GM21526 (cell line): ENCODE results near the gene ZNF821.
"Not testable (repeated sequence)": the region's sequence is repeated elsewhere in the genome, so short reads cannot be mapped to it uniquely, and the experiment has no call there.

Experiments used
- ATAC-seq: cut with Tn5 transposase; IDR thresholded peaks from one replicate; pipeline ENCODE4 v1.9.1; 2021; ENCODE audit warnings: moderate library complexity; ENCODE audit not compliant: unreplicated experiment, low FRiP score

Gene ZNF821

DNA sequence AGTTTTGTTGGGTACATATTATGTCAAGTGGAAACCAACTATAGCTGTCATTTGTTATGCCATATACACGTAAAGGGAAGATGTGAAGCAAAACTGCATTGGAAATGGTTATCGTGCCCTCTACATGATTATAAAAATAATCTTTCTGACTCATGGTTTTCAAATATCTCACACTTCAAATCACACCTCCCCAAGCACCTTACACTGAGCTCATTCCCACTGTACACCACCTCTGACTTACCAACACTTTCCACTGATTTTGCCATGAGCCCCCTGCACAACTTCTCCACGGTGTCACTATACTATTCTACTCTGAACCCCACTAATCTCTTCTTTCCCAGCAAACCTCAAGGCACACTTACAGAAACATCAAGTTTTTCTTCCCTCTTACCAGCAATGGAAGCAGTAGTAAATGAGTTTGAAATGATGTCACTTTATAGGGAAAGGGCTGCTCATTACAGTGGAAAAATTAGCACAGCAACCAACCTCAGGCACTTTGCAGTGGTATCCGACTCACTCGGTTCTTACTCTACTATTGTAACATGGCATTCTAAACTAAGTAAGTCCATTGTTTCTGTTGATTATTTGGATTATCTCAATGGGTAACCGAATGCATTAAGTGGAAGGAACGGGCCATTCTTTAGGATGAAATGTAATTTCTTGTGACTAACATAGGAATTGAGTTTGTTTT lies 18.7 kb downstream of the ZNF821 start:
- ATAC-seq, result no peak

GRCh38 chr16:71863995-71864394 lies 20.0 kb downstream of the ZNF821 start:
- ATAC-seq, result no peak

DNA sequence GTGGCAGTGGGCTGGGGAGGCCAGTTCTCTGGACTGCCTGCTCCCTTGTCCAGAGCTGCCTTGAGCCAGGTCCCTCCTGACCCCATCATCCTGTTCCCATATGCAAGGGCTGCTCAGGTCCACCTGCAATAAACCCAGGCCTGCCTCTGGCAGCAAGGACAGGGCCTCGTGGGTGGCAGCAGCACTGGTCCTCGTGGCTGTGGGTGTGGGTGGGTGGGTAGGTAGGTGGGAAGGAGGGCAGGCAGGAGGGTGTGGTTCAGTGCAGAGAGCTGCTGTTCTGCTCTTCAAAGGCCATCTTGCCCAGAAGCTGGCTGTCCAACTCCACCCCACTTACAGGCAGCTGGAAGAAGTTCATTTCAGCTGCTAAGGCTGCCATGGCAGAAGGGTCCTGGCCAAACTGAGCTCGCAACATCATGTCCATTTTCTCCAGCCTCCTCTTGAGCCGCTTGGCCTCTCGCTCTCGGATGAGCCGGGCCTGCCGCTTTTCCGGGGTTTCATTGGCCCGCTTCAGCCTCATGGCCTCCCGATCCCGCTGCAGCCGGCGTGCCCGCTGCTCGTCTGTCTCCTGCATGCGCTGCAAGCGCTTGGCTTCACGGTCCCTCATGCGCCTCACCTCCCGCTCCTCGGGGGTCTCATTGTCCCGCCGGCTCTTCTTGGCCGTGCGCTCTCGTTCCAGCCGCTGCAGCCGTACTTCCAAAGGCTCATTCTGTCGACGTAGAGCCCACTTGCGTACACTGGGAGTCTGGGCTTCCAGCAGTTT lies 24.0 kb downstream of the ZNF821 start:
- no peak for ATAC-seq

- ATAC-seq, result no peak
These were observed 27.9 kb downstream of the ZNF821 start for GRCh38 chr16:71855937-71856662.

GRCh38 chr16:71854369-71854948 lies 29.5 kb downstream of the ZNF821 start:
- ATAC-seq, result no peak

DNA sequence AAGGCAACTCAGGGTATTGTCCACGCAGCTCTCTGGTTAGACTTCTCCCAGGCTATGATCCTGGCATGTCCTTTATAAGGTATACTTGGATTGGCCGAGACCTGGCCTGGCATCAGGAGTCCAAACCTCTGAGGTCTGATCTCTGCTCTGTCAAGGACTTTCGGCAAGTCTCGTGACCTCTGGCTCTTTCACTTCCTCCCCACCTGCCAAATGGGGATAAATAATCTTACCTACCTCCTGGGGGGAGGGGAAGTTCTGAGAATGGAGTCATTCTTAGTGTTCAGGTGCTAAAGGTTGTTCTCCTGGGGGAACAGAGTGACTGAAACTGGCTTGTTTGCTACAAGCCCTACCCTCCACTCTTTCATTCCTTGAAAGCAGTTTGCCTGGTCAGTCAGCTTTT lies 30.6 kb downstream of the ZNF821 start:
- peak; percentile 69 for ATAC-seq

GRCh38 chr16:71852561-71852960 lies 31.4 kb downstream of the ZNF821 start:
- ATAC-seq, result no peak

- no peak for ATAC-seq
These were observed 31.8 kb downstream of the ZNF821 start for GRCh38 chr16:71852158-71852557.

DNA sequence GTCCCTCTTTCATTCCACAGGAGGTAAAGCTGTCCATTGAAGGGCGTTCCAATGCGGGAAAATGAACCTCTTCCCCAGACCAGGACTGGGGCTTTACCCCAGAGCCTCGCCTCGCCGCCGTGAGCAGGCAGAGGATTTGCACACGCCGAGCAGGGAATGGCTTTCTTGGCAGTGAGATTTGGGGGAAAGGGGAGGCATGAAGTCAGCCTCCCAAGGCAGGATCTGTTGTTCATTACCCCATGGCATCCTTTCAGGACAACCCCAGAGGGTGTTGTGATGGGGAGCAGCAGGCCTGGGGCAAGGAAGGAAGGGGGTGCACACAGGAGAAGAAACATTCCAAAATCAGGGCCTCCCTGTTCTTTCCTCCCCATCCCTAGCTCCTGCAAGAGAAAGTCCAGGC lies 32.2 kb downstream of the ZNF821 start:
- ATAC-seq, result no peak

DNA sequence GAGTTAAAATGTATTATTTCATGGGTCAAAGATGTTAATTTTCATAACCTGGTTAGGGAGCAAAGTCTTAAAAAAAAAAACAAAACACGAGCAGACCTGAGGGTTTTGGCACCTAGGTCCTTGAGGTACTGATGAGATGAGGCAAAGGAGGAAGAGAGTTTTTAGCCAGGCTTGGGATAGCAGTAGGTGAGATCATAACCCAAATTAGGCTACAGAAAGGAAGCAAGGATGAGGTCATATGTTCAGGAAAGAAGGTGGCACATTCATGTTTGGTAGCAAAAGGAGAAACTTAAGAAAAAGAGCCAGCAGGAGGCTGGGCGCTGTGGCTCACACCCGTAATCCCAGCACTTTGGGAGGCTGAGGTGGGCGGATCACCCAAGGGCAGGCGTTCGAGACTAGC lies 35.4 kb downstream of the ZNF821 start:
- no peak for ATAC-seq

DNA sequence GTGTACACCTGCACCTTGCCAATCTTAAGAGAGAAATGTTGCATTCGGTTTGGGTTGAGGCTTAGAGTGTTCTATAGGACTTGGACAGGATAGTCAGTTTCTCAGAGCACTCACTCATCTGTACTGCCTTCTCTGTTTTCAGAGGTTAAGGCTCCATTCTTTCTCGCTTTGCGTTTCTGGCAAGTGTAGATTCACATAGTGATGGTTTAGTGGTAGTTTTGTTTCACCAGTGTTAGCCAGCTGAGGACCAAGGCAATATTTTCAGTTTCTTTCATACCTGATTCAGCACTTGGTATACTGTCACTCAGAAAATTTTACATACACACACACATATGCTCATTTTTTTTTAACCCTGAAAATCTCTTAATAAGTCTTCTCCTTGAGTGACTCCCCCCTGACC lies 36.9 kb downstream of the ZNF821 start:
- no peak for ATAC-seq

DNA sequence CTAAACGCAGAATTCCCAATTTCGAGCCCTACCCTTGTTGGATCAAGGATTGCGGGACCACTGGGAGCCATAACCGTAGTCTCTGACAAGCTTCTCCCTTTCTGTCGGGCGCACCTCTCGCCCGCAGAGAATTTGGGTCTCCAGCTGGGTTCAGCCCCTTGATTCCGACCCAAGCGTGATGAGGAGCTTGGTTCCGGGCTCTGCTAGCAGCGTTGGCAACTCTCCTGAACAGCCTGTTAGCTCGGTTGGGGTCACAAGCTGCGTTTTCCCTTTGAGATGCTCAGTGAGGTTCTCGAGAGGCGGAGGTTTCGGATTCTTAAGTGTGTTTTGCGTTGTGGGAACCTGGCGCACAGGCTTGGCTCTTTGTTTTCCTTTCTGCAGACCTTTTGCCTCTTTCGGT lies 37.6 kb downstream of the ZNF821 start:
- peak; percentile 19 for ATAC-seq

GRCh38 chr16:71845639-71846430 lies 38.1 kb downstream of the ZNF821 start, which contains the start of gene ATXN1L:
Gene ATXN1L, plus strand, starts transcription at chr16:71845976. Its CDS starts 3,765 bp downstream, at chr16:71849741.
- peak; percentile 61 for ATAC-seq

GRCh38 chr16:71843572-71843971 lies 40.4 kb downstream of the ZNF821 start:
- ATAC-seq, result no peak

- ATAC-seq, result no peak
These were observed 43.9 kb downstream of the ZNF821 start for GRCh38 chr16:71840052-71840451.

DNA sequence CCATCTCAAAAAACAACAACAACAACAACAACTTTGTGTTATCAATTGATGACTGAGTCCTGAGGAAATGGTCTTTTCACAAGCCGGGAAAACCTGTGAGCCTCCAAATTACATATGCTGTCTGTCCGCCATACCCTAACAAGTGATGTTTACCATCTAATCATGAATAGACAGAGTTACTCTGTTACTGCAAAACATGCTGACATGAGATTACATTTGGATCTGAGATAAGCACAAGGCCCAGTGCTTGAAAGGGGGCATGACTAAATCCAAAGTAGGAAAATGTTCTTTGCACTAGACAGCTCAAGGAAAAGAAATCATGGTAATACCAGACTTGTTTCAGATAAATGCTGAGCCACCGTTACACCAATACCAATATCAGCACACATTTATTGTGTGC lies 46.8 kb downstream of the ZNF821 start:
- no peak for ATAC-seq

DNA sequence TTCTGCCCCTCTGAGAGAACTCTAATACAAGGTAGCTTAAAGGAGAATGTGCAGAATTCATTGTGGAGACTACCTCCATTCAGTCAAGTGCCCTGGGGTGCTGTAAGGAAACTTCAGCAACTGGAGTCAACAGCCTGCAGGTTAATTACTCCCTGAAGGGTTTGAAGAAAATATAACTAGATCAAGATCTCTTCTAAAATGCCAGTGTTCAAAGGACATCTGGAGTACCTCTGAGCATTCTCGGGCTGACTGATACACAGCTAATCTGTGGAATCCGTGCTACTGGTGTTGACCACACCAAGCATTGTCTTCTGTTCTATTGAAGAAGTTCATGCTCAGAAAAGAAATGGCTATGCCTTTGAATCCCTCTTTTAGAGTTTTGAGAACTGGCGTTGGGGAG lies 49.7 kb downstream of the ZNF821 start:
- no peak for ATAC-seq

- not testable (repeated sequence) for ATAC-seq
These were observed 51.9 kb downstream of the ZNF821 start for GRCh38 chr16:71832112-71832511.

- ATAC-seq, result not testable (repeated sequence)
These were observed 52.3 kb downstream of the ZNF821 start for GRCh38 chr16:71831698-71832097.

- ATAC-seq, result no peak
These were observed 53.6 kb downstream of the ZNF821 start for GRCh38 chr16:71830359-71830758.
